Brain microvascular endothelial cell (primary cell): Measurements from ENCODE around the gene GLI2.

Experiments
- DNase-seq: peaks from one replicate; pipeline ENCODE4 v3.0.0-alpha.2; 2020
- H3K27ac ChIP-seq: fragments of 250-450 bp; sonication (Bioruptor Pico); 2 replicates; pipeline ENCODE4 v1.5.1; 2020; ENCODE audit warnings: mild to moderate bottlenecking, moderate library complexity
- H3K27me3 ChIP-seq: fragments of 250-450 bp; sonication (Bioruptor Pico); replicated peaks from 2 replicates; pipeline ENCODE4 v1.5.1; 2020; ENCODE audit warnings: mild to moderate bottlenecking
- H3K36me3 ChIP-seq: fragments of 250-450 bp; sonication (Bioruptor Pico); replicated peaks from 2 replicates; pipeline ENCODE4 v1.5.1; 2020; ENCODE audit warnings: mild to moderate bottlenecking
- H3K4me3 ChIP-seq: 2 replicates; pipeline ENCODE4 v1.5.1; 2011; ENCODE audit warnings: low read depth, mild to moderate bottlenecking, control low read depth, low read length, moderate library complexity
- in situ Hi-C: cut with HindIII; loops from 2 replicates; pipeline ENCODE4 v1.10.0; 2017; ENCODE audit warnings: low sequenced_read_pairs, low pct_ligation_motif_present
- TF ChIP-seq, protein P1 (sequence below): IDR thresholded peaks from 2 replicates; pipeline ENCODE4 v1.5.1; 2011; ENCODE audit warnings: low read depth, mild to moderate bottlenecking, moderate library complexity, low read length, control low read depth, inconsistent platforms; ENCODE audit errors: missing control alignments

The GLI2 gene

DNA sequence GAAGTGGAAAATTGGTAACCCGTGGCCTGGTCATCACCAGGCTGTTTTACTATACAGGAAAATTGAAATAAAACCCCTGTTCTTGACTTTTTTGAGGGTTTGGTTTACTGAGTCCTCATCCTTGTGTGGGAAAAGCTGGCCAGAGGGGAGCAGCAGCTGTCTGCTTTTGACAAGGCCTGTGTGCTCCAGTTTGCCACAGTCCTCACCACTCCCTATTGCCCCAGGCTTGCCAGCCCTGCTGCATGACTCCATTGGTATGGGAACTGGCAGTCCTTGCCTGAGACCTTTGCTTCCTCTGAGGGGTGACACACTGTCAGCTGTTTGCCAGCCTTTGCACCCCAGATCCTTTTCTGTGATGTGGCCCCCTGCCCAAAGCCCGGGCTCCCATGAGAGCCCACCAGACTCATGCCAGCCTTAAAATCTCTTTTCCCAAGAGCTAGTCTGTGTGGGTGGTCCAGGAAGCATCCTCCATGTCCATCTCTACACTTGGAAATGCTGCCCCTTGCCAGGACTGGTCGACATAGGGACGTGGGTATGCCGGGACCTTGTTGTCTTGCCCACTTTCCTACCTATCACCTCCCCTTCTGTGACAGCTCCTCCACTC, 39.0 kb downstream of the GLI2 start:
- H3K4me3 ChIP-seq, result no peak overlapping the region
- H3K27me3 ChIP-seq, result no peaks in the 10 kb centered on the region
- TF ChIP-seq, protein P1, sequence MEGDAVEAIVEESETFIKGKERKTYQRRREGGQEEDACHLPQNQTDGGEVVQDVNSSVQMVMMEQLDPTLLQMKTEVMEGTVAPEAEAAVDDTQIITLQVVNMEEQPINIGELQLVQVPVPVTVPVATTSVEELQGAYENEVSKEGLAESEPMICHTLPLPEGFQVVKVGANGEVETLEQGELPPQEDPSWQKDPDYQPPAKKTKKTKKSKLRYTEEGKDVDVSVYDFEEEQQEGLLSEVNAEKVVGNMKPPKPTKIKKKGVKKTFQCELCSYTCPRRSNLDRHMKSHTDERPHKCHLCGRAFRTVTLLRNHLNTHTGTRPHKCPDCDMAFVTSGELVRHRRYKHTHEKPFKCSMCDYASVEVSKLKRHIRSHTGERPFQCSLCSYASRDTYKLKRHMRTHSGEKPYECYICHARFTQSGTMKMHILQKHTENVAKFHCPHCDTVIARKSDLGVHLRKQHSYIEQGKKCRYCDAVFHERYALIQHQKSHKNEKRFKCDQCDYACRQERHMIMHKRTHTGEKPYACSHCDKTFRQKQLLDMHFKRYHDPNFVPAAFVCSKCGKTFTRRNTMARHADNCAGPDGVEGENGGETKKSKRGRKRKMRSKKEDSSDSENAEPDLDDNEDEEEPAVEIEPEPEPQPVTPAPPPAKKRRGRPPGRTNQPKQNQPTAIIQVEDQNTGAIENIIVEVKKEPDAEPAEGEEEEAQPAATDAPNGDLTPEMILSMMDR, result no peak
- in situ Hi-C loops, result no loop called here
- no peaks in the 10 kb centered on the region for H3K36me3 ChIP-seq
- no peak overlapping the region for H3K27ac ChIP-seq
- no peak for DNase-seq

DNA sequence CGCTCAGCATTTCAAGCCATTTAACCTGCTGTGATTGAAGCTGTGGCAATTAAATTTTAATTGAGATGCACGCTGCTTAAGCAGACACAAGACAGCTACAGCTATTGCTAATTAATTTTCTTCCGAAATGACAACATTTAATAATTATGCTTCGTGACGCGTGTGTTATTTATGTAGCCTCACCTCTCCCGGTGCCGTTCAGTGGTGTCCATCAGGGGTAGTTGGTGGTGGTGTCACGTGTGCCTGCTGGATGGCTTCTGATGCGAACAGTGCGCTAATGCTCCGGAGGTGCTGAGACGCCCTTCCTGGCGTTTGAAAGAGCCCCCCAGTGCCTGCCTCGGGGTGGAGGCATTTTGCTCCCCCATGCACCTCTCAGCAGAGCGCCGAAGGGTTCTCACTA, 39.5 kb downstream of the GLI2 start:
- DNase-seq, result no peak
- in situ Hi-C loops, result no loop called here

DNA sequence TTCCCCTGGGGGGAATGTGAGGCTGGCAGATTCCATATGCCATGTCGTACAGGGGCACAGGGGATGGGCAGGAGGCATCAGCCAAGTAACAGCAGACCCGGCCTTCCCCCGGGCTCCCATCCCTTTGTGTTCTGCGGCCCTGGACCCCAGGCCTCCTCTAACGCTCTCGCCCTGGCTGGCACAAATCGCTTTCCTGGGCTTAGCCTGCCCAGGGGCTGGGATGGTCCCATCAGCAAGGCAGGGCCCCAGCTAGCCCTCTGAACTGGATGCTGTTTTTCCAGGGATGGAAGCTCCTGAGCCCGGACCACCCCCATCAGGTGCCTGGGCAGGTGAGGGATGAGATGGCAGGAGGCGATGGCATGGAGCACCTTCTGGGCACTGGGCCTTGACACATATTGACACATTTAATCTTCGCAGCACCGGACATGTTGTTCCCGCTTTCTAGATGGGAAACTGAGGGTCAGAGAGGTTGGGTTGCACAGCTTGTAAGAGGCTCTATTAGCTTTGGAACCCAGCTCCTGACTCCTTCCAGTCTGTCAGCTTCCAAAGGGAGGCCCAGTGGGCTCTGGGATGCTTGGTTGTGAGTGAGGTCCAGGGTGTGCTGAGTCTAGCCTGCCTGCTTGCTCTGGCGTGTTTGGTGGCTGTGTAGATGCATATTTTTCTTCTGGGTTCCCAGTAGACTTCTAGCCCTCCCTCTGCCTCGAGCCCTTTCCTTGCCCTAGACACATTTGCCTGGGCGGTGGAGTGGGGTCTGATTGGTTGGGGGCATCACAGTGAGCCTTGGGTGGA, 40.3 kb downstream of the GLI2 start:
- in situ Hi-C loops, result no loop called here
- Histone ChIP-seq H3K27ac (no peak overlapping the region), H3K27me3 (no peaks in the 10 kb centered on the region), H3K36me3 (no peaks in the 10 kb centered on the region), H3K4me3 (no peak overlapping the region)
- TF ChIP-seq, protein P1, result no peak
- DNase-seq, result no peak

More for the DNA sequence above, 39.5 kb downstream of the GLI2 start:
- Histone ChIP-seq H3K36me3 (no peaks in the 10 kb centered on the region), H3K27ac (no peak overlapping the region), H3K4me3 (no peak overlapping the region), H3K27me3 (no peaks in the 10 kb centered on the region)
- TF ChIP-seq, protein P1, result no peak

DNA sequence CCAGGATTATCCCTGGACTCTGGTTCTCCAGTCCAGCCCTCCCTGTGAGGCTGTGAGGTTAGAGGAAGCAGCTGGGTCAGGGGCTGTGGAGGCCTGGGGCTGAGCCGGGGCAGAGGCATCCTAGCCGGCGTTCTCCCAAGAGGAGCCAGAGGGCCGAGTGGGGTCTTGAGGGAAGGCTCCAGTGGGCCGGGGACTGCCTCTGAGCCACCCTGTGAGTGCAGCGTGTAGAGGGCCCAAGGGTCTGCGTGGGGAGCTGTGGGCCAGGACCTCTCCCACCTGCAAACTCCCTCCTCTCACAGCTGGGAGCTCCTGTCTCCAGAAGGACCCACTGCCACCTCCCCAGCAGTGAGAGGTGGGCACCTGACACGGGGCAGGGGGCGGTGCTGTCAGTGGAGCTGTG, 41.0 kb downstream of the GLI2 start:
- Histone ChIP-seq H3K4me3 (no peak overlapping the region), H3K27me3 (no peaks in the 10 kb centered on the region), H3K36me3 (no peaks in the 10 kb centered on the region), H3K27ac (no peak overlapping the region)
- in situ Hi-C loops, result no loop called here
- TF ChIP-seq, protein P1, result no peak
- DNase-seq, result no peak

DNA sequence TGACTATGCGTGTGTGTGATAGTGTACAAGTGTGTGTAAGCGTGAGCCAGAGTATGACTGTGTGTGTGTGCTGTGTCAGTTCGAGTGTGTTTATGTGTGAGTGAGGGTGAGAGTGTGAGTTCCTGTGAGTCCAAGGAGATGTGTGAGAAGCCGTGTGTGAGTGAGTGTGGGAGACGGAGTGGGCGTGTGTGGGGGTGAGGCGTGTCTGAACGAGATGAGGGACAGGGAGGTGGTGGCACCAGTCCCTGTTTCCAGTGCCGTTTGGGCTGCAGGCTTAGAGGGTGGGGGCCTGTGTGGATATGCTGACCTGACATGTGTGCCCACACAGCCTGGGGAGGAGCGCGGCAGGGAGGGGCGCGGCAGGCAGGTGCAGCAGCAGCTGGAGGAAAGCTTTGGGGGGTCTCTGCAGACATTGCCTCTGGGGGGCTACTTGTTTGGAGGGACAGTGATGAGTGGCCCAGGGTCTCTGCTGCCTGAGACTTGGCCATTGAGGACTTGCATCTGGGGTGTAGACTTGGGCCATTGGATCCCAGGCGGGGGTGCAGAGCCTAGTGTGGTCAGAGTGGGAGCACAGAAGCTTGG, 41.6 kb downstream of the GLI2 start:
- in situ Hi-C loops, result no loop called here

More for the DNA sequence above, 41.6 kb downstream of the GLI2 start:
- Histone ChIP-seq H3K27me3 (no peaks in the 10 kb centered on the region), H3K36me3 (no peaks in the 10 kb centered on the region), H3K27ac (no peak overlapping the region), H3K4me3 (no peak overlapping the region)
- no peak for DNase-seq
- TF ChIP-seq, protein P1, result no peak
